Urothelium cell line (cell line): ENCODE measurements around the gene HYI.
"Not testable (repeated sequence)": the region's sequence is repeated elsewhere in the genome, so short reads cannot be mapped to it uniquely, and the experiment has no call there.

Experiments
- DNase-seq: peaks from one replicate; pipeline ENCODE4 v3.0.0; 2011; ENCODE audit warnings: low spot score, mixed read lengths
- FAIRE-seq: peaks from 2 replicates; lab custom pipeline; 2011; peaks lifted over from hg19 to GRCh38; lab: Jason Lieb, UNC

Gene HYI

DNA sequence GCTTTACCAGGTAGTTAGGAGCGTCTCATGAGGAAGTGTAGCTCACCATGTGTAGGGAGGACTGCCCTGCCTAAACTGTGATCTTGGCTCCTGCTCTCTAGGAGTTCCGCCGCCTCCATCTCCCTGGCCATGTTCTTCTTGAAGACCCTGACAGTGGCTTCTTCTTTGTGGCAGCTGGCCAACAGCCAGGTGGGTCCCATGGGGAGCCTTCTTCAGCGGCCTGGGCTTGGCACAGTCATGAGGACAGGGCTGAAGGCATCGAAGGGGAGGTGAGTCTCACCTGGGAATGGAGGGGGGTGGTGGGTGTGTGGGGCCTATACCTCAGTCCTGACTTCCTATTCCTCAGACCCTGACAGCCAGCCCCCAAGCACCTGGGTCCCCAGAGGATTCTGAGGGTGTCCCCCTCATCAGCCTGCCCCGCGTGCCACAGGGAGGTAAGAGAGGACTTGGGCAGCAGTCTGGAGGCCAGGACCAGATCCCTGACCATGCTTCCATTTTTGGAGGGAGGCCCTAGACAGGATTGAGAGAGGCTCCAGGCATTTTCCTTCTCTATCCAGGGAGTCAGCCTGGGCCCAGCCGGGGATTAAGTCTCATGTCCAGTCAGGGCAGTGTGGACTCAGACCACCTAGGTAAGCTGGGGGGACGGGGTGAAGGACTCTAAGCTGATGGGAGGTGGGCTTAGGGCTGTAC, 21.4 kb downstream of the HYI start:
- DNase-seq (no peak), FAIRE-seq (no peak)

GRCh38 chr1:43431676-43432075, 22.1 kb downstream of the HYI start:
- DNase-seq (no peak), FAIRE-seq (no peak)

DNA sequence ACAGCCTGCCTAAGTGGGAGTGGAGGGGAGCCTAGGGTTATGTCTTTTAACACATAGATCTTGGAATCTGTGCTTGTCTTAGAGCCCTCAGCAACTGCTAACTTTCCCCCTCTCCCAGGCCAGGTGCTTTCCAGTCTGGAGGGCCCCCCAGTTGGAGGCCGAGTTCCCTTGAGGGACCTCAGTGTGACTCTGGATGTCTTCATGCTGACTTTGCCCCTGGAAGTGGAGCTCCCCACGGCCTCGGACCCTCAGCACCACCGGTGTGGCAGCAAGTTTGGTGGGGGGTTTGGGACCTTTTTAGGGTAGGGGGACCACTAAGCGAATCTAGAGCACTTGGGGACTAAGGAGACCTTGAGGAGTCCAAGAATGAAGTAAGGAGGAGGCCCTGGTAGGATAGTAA, 22.9 kb downstream of the HYI start:
- FAIRE-seq (no peak), DNase-seq (no peak)

GRCh38 chr1:43427941-43428340, 25.8 kb downstream of the HYI start:
- FAIRE-seq (no peak), DNase-seq (no peak)

- DNase-seq (no peak), FAIRE-seq (no peak)
These were observed 26.2 kb downstream of the HYI start for GRCh38 chr1:43427524-43427923.

- FAIRE-seq (no peak), DNase-seq (no peak)
These were observed 27.5 kb downstream of the HYI start for GRCh38 chr1:43426221-43426620.

GRCh38 chr1:43425045-43425444, 28.7 kb downstream of the HYI start:
- FAIRE-seq = no peak
- DNase-seq = no peak

DNA sequence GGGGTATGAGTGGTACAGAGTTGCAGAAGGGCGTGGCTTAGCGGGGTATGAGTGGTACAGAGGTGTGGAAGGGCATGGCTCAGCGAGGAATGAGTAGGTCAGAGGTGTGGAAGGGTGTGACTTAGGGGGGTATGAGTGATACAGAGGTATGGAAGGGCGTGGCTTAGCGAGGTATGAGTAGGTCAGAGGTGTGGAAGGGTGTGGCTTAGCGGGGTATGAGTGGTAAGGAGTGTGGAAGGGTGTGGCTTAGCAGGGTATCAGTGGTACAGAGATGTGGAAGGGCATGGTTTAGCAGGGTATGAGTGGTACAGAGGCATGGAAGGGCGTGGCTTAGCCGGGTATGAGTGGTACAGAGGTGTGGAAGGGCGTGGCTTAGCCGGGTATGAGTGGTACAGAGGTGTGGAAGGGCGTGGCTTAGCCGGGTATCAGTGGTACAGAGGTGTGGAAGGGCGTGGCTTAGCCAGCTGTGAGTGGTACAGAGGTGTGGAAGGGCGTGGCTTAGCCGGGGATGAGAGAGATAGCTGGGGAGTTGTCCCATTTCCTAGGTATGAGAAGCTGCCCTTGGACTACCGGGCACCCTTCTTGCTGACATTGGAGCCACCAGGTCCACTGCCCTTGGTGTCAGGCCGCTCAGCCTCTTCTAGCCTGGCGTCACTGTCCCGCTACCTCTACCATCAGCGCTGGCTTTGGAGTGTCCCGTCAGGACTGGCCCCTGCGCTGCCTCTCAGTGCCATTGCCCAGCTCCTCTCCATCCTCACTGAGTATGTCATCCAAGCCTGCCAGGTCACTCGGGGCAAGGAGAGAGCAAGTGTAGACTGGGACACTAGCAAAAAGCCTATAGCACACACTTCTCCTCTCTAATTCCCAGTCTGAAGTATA, 29.8 kb downstream of the HYI start:
- DNase-seq (no peak), FAIRE-seq (peak; percentile 52)

- no peak for DNase-seq
- peak; percentile 98 for FAIRE-seq
These were observed 30.6 kb downstream of the HYI start for GRCh38 chr1:43422995-43423671.

GRCh38 chr1:43421976-43422750, 31.6 kb downstream of the HYI start:
- no peak for DNase-seq
- FAIRE-seq = no peak

DNA sequence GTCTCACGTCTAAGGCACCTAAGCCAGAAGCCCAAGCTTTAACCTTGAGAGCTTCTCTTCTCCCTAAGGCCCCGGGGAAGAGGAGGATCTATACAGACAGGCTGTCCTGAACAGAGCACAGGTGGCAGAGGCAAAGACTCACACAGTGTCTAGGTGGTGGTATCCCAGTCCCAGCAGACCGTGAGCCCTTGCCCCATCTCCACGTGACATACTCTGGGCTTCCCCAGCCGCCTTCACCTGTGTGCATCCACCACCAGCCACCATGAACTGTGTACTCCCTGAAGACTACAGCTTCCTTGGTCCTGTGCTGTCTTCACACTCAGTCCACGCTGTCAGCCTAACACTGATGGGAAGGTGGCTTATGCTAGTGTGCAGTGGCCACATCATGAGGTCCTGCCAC, 32.3 kb downstream of the HYI start:
- DNase-seq (no peak), FAIRE-seq (no peak)

GRCh38 chr1:43420874-43421273, 32.9 kb downstream of the HYI start:
- DNase-seq (no peak), FAIRE-seq (no peak)

GRCh38 chr1:43419627-43420425, 33.9 kb downstream of the HYI start:
- DNase-seq = no peak
- no peak for FAIRE-seq

- FAIRE-seq = no peak
These were observed 34.9 kb downstream of the HYI start for GRCh38 chr1:43418858-43419257.

GRCh38 chr1:43415901-43416300, 37.8 kb downstream of the HYI start:
- FAIRE-seq = no peak
- DNase-seq = no peak

More at GRCh38 chr1:43418858-43419257, 34.9 kb downstream of the HYI start:
- no peak for DNase-seq

DNA sequence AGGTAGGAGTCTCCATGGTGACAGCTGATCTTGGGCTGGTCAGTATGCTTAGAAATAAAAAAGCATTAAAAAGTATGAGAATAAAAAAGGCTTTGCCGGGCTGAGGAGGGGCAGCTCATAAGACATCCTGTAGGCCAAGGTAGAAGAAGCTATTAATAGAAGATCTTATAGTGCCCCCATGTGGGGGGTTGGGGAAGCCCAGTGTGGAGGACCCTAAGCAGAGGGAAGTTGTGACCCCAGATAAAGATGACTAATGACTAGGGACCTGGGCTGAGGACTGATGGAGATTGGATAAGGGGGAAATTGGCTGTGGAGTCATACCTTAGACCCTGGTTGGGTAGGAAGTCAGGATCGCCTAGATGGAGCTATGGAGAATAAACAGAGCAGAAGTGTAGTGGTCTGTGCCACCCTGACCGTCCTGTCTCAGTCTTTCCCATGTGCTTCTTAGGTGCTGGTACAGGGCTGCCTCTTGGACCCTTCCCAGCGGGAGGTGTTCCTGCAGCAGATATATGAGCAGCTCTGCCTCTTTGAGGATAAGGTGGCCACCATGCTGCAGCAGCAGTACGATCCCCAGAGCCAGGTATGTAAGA, 39.0 kb downstream of the HYI start:
- peak; percentile 66 for DNase-seq
- no peak for FAIRE-seq

- not testable (repeated sequence) for DNase-seq, FAIRE-seq
These were observed 40.3 kb downstream of the HYI start for GRCh38 chr1:43413426-43413825.

- no peak for FAIRE-seq
- no peak for DNase-seq
These were observed 43.2 kb downstream of the HYI start for GRCh38 chr1:43410571-43410970.

DNA sequence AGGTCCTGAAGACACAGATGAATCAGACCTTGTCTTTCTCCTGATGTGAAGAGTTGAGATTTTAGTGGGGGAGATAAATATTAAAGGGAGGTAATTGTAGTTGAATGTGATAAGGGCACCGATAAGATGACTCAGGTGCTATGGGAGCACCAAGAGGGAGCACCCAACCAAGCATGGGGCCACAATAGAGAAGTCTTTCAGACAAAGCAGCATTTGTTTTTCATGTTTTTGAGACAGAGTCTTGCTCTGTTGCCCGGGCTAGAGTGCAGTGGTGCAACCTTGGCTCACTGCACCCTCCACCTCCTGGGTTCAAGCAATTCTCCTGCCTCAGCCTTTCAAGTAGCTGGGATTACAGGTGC, 47.9 kb downstream of the HYI start:
- no peak for FAIRE-seq
- DNase-seq = no peak
